ENCODE data around the gene HSCB.
A peak's percentile ranks its signal among the peaks of the same experiment; 100 is the strongest.

The HSCB gene

DNA sequence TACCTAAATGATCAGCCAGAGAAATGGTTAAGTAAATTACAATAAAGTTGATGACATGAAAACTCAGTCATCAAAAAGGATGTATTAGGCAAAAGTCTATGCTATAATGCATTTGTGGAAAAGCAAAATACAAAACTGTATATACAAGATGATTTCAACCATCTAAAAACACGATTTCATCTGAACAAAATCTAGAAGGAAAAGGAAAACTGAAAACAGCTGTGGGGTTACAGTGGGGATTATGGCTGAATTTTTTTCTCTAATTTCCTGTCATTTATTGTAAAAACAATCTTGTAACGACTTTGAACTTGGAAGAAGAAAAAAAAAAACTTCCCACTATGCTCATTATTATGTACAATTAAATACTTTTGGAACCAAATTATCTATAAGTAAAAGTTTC lies 30.5 kb upstream of the HSCB start:
- peak overlapping the region; percentile 45 for H3K4me3 ChIP-seq (ENCODE audit: low read length)
- TF ChIP-seq, protein P1, sequence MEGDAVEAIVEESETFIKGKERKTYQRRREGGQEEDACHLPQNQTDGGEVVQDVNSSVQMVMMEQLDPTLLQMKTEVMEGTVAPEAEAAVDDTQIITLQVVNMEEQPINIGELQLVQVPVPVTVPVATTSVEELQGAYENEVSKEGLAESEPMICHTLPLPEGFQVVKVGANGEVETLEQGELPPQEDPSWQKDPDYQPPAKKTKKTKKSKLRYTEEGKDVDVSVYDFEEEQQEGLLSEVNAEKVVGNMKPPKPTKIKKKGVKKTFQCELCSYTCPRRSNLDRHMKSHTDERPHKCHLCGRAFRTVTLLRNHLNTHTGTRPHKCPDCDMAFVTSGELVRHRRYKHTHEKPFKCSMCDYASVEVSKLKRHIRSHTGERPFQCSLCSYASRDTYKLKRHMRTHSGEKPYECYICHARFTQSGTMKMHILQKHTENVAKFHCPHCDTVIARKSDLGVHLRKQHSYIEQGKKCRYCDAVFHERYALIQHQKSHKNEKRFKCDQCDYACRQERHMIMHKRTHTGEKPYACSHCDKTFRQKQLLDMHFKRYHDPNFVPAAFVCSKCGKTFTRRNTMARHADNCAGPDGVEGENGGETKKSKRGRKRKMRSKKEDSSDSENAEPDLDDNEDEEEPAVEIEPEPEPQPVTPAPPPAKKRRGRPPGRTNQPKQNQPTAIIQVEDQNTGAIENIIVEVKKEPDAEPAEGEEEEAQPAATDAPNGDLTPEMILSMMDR (conservative IDR thresholded peaks at IDR 0.05; ENCODE audit: low read length), result no peak
- no peak for DNase-seq (ENCODE audit: low read depth)

DNA sequence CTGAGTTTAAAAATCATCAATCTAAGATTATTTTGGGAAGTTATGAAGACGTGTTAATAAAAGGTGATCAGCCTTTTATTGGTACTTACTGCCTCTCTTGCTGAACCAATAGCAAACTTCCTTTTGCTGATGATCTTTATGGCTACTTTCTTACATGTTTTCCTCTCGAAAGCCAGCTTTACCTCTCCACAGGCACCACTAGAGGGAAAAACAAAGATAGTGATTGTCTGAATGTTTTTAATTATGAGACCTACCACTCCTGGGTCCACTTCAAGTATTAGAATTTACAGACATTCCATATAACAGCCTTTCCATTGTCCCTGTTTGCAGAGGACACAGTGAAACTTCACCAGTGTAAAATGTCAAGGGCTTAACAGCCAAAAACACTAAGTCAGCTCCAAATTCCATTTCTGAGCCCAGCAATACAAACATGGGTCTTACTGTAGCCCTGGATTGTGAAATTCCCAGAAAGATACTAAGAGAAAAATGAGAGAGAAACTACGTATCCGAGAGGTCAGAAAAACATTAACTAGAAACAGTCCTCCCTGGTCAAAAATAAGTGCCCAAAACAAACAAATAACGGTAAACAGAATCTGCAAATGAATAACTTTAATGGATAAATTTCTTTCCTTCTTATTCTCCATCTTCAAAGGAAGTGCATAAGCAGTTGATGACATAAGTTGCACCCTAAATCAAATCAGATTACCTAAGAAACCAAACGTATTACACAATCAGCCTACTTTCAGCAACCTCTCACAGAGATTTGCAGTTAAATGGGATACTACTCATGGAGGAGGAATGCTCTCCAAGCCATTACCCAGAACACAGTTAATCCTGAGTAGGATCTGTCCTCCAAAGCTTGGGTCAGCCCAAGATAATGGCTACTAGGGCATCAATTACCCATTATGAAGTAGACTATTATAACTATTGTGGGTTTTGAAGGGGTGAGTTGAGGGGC lies 29.7 kb upstream of the HSCB start:
- DNase-seq (ENCODE audit: low read depth), result peak; percentile 97
- H3K4me3 ChIP-seq (ENCODE audit: low read length), result peak overlapping the region; percentile 45
- TF ChIP-seq, protein P1 (conservative IDR thresholded peaks at IDR 0.05; ENCODE audit: low read length), result peak; percentile 59

DNA sequence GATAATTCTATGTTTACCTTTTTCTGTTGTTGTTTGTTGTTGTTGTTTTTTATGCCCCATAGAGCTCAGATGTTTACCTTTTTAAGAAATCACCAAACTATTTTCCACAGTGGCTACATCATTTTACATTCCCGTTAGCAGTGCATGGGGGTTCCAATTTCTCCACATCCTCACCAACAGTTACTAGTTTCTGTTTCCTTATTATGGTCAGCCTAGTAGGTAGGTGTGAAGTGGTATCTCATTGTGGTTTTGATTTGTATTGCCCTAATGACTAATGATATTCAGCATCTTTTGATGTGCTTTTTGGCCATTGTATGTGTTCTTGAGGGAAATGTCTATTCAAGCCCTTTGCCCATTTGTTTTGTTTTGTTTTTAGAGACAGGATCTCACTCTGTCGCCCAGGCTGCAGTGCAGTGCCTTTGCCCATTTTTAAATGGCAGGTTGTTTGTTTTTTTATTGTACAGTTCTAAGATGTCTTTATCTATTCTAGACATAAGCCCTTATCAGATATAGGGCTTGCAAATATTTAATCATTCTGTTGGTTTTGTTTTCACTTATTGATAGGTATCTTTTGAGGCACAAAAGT lies 27.7 kb upstream of the HSCB start:
- no peak for DNase-seq (ENCODE audit: low read depth)
- H3K4me3 ChIP-seq (ENCODE audit: low read length), result no peak overlapping the region
- TF ChIP-seq, protein P1 (conservative IDR thresholded peaks at IDR 0.05; ENCODE audit: low read length), result no peak

DNA sequence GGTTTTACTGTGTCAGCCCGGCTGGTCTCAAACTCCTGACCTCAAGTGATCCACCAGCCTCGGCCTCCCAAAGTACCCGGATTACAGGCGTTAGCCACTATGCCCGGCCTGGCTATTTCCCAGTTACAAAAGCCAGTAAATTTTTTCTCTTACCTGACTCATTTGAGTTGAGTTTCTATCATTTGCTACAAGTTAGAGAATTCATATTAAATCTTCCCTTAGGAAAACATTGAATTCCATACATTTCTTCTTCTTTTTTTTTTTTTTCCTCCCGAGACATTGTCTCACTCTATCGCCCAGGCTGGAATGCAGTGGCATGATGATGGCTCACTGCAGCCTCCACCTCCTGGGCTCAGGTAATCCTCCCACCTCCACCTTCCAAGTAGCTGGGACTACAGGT lies 26.2 kb upstream of the HSCB start:
- DNase-seq (ENCODE audit: low read depth), result no peak
- H3K4me3 ChIP-seq (ENCODE audit: low read length), result no peak overlapping the region
- TF ChIP-seq, protein P1 (conservative IDR thresholded peaks at IDR 0.05; ENCODE audit: low read length), result no peak

DNA sequence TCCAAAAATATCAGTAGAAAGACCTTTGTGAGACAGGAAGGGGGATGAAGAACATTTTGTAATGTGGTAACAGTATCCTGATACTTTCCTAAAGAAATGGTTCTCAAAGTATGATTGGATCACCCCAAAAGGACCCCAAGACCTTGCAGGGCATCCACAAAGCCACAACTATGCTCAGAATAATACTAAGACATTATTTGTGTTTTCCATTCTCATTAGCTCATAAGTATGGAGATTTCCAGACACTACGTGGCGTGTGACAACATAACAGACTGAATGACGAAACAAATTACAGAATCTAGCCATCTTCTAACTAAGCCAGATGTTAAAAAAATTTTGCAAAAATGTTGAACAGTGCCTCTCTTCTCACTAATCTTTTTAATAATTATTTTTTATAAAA lies 25.2 kb upstream of the HSCB start:
- no peak overlapping the region for H3K4me3 ChIP-seq (ENCODE audit: low read length)
- TF ChIP-seq, protein P1 (conservative IDR thresholded peaks at IDR 0.05; ENCODE audit: low read length), result no peak
- peak; percentile 39 for DNase-seq (ENCODE audit: low read depth)

DNA sequence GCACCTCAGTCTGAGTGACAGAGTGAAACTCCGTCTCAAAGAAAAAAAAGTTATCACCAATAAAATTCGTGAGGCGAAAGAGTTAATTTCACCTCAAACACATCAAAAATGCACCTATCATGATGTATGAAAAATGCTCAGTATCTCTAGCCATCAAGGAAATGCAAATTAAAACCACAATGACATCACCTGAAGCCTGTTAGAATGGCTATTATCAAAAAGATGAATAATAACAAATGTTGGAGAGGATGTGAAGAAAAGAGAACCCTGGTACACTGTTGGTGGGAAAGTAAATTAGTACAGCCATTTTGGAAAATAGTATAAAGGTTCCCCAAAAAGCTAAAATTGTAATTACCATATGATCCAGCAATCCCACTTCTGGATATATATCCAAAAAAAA lies 23.8 kb upstream of the HSCB start:
- TF ChIP-seq, protein P1 (conservative IDR thresholded peaks at IDR 0.05; ENCODE audit: low read length), result no peak
- no peak for DNase-seq (ENCODE audit: low read depth)
- H3K4me3 ChIP-seq (ENCODE audit: low read length), result no peak overlapping the region

DNA sequence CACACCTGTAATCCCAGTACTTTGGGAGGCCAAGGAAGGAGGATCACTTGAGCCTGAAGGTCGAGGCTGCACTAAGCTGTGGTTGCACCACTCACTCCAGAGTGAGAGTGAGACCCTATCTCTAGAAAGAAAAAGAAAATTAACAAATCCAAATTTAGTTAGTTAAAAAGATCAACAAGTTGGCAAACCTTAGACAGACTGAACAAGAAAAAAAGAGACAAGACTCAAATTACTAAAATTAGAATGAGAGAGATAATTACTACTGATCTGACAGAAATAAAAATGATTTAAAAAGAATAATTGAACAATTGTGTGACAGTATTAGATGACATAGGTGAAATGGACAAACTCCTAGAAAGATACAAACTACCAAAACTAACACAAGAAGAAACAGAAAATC lies 13.8 kb upstream of the HSCB start:
- TF ChIP-seq, protein P1 (conservative IDR thresholded peaks at IDR 0.05; ENCODE audit: low read length), result no peak
- no peak for DNase-seq (ENCODE audit: low read depth)
- H3K4me3 ChIP-seq (ENCODE audit: low read length), result no peak overlapping the region

All from AG10803 (cell line).